Keratinocyte (primary cell): Measurements from ENCODE around the gene CELF6.

ENCODE experiments used
- CTCF ChIP-seq, 3 experiments: IDR thresholded peaks in 1 of 3; conservative IDR thresholded peaks in 1 of 3; optimal IDR thresholded peaks in 1 of 3; 2 replicates in 2 of 3; 3 replicates in 1 of 3; pipeline versions ENCODE3 to v1.5.1; 2011; ENCODE audit warnings: low read length in 3 of 3, mild to moderate bottlenecking in 3 of 3, moderate library complexity in 2 of 3, control low read depth in 1 of 3, inconsistent platforms in 1 of 3; ENCODE audit not compliant: insufficient read depth in 2 of 3; ENCODE audit errors: extremely low read depth in 1 of 3
- EZH2 ChIP-seq: IDR thresholded peaks from one replicate; pipeline ENCODE4 v1.6.1; 2012; ENCODE audit warnings: inconsistent platforms, mild to moderate bottlenecking, low read length, moderate library complexity

DNA sequence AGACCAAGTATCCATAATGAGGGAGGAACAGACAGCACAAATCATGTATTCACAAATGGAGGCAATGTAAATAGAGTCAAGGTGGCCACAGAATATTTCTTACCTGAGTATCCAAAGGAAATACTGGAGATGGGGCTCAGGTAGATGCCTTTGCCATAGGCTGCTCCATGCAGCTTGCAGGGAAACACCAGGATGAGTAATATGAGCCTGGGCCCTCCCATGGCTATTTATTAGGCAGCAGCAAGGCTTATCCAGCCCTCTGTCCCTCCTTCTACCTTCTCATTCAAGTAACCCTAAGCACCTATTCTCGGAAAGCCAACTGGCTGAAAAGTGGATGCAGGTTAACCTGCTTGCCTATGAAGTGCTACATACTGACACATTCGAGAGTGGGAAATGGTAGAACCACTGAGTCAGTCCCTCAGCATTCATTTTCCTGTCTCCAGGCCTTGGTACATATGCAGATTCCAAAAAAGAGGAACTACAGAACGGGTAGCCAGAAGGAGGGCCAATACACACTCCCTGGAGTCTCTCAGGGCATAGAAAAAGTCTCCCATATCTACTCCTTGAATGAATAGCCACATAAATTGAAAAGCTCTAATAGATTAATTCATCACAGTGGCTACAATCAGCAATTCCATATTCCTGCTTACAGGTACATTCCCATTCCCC lies 70.7 kb downstream of the CELF6 start:
- TF ChIP-seq EZH2 (no peak), CTCF (optimal IDR thresholded peaks at IDR 0.05 in 1 of 3, IDR thresholded peaks at IDR 0.05 in 1 of 3, conservative IDR thresholded peaks at IDR 0.05 in 1 of 3; ENCODE audit: extremely low read depth in 1 of 3, insufficient read depth in 2 of 3, low read length in 3 of 3) (no peak)
